Tongue (tissue), 2 donors: ENCODE data around the gene ITGA7. TPM values are rescaled to one million over a fixed set of nuclear protein-coding genes. Genes with fewer than 3 reads are reported as not detected.

Experiments used
- DNase-seq: peaks from one replicate; pipeline ENCODE4 v3.0.0-alpha.2; 2015
- total RNA-seq: library from RNA; depleted of rRNA; stranded (reverse); fragments of >200 nt; gene quantifications from one replicate; pipeline ENCODE4 v1.2.3, GENCODE V29; 2014

Gene ITGA7
- total RNA-seq, 1 donor from 2014 or later: 278 TPM

DNA sequence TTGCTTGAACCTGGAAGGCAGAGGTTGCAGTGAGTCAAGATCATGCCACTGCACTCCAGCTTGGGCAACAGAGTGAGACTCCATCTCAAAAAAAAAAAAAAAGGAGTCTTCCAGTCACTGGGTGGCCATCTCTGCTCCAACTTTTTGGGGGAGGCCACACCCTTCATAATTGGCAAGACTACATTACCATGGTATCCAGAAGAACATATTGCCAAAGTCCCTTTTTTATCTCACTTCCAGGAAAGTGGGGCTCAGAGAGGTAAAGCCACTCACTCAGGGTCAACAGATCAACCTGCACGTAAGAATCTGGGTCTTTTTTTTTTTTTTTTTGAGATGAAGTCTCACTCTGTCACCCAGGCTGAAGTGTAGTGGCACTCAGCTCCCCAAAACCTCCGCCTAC is 26.2 kb upstream of the ITGA7 start:
- no peak for DNase-seq

DNA sequence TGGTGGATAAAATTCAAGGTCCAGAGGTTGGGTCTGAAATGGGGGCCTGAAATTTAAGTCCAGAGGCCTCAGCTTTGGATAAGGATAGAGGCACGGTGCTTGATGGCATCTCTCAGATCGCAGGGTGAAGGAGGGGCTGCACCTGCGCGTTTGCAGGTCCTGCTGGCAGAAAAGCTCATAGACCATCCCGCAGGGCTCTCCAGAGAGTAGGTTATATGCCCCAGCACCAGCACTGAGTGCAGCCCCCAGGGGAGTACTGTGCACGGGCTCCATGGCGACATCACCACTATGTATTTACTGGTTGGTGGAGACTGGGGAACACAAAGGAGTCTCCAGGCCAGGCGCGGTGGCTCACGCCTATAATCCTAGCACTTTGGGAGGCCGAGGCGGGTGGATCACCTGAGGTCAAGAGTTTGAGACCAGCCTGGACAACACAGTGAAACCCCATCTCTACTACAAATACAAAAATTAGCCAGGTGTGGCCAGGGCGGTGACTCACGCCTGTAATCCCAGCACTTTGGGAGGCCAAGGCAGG is 25.4 kb upstream of the ITGA7 start:
- no peak for DNase-seq

DNA sequence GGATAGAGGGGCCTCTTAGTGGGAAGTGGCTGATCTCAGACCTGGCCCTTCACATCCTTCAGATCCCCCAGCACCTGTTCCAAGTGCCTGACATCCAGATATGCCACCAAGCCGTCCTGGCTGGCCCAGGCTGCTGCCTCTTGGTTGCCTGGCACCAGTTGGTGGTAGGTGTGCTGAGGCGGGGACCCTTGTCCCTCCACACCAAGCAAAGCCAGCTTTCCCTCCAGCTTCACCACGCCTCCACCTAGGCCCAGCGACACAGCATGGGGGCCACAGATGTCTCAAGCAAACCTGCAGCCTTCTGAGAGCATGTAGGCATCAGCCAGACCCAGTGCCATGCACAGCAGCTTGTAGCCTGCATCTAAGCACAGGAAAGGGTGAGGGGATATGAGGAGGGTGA is 24.6 kb upstream of the ITGA7 start:
- DNase-seq: no peak

DNA sequence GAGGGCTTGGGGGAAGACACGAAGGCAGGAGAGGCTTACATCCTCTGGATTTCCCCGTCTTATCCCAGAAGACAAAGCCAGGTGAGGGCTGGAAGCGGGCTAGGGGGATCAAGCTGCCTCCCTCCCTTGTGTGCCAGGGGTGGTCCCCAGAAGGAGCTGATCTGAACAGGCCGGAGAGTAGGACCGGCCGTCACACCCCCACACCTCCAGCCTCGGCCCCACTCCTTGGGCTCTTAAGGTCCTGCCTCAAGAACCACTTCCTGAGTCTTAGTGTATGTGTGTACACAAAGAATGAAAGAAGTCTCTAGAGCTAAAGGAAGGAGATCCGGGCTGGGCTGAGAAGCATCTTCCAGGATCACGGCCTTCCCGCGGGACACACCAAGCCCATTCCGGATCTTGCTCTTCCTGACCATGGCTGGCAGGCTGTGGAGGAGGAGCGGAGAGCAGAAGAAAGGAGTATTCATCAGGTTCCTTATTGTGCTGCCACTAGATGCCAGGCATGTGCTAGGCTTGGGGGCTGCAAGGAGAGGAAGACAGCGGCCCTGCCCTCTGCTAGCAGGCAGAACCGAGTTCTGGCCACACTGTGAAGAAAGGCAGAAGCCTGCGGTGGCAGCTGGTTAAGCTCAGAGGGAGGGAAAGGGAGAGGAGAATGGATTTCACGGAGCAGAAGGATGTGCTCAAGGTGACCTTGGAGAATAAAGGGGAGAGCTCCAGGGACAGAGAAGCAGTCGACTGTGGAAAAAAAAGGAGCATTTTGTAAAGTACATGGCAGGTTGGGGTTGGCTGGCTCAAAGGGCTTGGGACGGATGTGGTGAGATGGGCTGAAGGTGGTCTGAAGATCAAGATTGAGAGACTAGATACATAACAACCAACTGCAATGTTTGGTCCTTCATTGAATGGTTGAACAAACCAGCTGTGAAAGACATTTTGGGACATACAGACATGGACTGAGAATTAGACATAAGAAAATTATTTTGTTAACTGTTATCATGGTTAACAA is 22.4 kb upstream of the ITGA7 start:
- DNase-seq: peak; percentile 80

DNA sequence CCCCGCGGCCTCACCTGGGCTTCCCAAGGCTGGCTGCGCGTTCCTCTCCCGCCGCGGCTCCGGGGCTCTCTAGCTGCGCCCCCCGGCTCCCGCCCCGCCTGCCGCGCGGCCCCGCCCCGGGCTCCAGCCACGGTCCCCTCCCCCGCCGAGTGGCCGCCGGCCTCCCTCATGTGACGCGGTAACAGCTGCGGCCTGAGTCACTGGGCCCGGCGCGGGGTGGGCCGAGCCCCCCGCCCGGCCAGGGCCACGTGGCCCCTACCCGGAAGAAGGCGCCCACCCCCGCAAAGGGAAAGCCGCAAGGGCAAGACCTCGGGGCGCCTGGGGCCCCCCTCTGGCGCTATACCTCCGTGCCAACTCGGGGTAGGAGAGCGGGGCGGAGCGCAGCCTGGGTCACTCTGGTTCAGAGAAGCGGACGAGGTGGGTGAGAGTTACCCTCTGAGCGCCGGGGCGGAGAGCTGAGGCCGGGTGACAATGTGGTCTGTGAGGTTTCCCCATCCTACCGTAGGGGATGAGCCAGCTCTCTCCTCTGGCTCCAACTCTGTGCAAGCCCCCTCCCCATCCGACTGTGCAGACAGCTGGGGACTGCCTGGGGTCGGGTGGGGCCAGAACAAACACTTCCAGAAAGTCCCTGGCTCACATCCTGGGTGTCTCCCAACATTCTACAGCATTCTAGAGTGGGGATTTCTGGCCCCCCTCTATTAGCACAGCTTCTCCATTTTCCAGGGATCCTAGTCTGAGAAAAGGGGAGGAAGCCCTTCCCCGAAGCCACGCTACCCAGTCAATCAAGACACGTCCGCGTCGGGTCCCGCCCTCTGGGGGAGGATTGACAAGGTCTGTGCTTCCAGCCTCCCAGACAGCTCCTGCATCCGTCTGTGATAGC is 21.5 kb upstream of the ITGA7 start, which contains the start of gene CD63:
Gene CD63 (minus strand): TSS at position 71 of the 880 bp plus-strand sequence. CDS start 668 bp downstream, outside the sequence.
- peak; percentile 98 for DNase-seq

DNA sequence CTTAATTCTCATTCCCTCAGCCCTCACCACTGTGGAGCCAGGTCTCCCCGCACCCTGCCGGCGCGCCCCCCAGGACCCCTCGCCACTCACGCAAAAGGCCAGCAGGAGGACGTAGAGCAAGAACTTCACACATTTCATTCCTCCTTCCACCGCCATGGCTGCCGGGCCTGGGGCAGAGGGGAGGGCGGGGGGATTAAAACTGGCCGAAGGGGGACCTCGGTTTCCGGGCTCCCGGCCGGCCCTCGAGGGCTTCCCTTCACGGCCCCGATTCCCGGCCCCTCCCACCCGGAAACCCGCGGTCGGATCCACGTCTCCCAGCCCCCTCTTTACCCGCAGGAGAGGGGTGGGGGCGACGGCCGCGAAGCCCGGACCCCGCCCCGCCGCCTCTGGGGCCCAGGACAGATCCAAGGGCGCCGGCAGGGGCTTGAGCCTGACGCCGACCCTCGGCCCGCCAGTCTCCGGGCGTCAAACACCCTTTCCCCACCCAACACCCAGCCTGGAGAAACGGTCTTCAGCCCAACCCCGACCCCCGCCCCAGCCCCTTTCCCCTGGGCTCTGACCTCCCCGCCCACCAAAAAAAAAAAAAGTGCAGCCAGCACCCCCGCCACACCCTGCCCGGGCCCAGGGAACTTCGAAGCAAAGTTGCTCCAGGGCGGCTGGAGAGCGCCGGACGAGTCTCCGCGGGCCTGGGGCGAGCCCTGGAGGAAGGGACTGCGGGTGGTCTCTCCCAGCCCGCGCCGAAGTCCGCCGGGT is 20.7 kb upstream of the ITGA7 start:
- DNase-seq: peak; percentile 89

DNA sequence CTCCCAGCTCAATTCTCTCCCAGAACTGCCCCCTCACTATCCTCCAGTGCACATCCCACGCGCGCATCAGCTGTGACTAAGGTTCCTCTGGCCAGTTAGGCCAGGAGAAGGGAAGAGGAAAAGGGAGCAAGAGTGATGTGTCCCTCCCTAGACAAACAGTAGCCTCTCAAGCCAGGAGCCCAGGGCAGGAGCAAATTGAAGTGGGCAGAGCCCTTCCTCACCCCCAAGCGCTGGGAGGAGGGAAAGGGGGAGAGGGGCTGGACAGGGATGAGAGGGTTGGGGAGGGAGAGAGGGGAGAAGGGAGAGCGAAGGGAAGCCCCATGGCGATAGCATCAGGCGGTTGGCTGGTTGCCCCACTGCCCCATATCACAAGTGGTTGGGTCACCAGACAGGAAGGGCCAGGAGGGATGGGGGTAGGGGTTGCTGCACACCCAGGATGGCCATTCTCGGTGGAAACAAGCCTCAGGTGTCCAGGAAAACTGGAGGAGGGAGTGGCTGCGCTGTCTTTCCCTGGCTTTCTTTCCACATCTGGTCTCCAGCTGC is 20.0 kb upstream of the ITGA7 start:
- no peak for DNase-seq

DNA sequence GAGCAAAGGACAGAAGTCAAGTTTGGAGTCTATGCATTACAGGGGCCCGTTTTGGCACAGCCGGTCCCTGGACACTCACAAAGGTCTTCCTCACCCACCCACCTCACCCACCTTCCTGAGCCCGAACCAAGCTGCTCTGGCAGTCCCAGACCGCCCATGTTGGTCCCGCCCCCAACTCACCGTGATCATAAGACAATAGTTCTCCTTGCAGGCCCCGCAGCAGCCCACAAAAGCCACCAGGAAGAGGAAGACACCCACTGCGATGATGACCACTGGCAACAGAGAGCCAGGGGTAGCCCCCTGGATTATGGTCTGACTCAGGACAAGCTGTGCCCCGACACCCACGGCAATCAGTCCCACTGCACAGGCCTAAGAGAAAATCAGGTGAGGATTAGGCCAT is 19.3 kb upstream of the ITGA7 start:
- DNase-seq: no peak

DNA sequence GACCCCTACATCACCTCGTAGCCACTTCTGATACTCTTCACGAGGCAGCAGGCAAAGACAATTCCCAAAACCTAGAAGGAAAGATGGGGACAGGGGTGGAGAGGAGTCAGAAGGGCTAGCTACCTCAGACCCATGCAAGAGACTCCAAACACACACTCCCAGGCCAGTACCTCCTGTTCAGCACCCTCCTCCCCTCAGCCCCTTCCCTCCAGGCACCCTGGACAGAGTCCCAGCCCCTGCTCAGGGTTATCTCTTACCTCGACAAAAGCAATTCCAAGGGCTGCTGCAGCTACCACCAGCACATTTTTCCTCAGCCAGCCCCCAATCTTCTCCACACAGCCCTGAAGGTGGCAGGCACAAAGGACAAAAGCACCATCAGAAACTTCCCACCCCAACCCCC is 17.9 kb upstream of the ITGA7 start:
- no peak for DNase-seq

DNA sequence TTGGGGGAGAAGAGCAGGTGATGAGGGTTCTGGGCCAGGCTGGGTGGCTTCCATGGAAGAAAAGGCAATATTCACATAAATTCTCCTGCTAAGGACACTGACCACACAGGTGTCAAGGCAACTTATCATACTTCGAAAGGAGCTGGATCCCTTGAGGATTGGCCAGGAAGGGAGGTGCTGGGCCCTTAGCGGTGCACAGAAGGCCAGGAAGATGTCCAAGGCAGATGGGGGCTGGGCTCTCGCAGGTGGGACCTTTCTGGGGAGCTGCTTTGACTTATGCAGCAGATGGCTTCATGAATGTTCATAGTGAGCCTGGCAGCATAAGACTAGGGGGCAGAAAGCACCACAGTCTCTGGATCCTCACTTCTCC is 17.2 kb upstream of the ITGA7 start:
- no peak for DNase-seq

DNA sequence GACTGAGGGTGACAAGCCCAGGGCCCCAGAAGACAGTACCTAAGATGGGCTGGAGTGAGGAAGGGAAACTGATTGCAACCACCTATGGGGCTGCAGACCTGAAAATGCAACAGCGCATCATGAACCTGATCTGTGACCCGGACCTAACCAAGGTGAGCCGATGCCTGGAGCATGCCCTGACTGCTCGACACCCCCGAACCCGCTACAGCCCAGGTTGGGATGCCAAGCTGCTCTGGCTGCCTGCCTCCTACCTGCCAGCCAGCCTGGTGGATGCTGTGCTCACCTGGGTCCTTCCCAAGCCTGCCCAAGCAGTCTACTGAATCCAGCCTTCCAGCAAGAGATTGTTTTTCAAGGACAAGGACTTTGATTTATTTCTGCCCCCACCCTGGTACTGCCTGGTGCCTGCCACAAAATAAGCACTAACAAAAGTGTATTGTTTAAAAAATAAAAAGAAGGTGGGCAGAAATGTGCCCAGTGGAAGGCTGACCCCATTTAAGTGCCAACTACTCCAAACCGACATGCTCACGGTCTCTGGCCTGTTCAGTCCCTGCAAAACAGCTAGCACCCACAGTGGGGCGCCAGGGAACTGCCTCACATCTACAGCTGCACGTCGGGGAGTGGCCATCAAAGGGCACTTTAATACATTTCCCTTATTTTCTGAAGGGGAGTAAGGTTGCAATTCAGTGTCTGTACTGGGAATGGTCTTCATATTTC is 16.7 kb upstream of the ITGA7 start:
- DNase-seq: peak; percentile 74

DNA sequence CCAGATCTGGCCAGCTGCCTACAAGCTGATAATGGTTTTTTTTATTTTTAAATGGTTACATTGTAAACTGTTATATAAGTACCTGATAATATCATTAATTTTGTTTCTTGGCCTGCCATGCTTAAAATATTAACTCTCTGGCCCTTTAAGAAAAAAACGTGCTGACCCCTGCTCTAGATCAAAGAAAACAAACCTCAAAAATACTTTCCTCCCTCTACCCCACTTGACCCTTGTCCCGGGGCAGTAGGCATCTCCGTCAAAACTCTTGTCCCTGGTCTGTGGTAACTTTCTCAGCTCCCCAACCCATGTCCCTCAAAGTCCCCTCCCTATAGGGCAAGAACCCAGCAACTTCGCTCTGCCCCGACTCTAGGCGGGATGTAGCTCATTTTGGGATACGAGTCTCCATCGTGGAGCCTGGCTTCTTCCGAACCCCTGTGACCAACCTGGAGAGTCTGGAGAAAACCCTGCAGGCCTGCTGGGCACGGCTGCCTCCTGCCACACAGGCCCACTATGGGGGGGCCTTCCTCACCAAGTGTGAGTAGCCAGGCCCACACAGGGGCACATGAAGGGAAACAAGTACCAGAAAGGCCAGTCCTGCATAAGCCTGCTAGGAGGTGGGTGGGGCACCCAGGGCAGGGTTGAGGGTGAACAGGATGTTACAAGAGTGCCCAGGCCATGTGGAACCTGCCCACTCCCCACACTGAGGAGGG is 16.0 kb upstream of the ITGA7 start:
- DNase-seq: no peak

DNA sequence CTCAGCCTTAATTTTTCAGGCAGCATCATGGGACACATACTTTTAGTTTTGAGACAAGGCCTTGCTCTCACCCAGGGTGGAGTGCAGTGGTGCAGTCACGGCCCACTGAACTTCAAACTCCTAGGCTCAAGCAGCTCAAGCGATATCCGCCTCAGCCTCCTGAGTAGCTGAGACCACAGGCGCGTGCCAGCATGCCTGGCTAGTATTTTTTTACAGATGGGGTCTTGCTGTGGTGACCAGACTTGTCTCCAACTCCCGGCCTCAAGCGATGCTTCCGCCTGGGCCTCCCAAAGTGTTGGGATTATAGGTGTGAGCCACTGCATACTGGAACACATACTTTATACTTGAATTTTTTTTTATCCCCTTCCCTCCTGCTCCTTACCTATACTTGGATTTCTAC is 15.2 kb upstream of the ITGA7 start:
- DNase-seq: no peak

DNA sequence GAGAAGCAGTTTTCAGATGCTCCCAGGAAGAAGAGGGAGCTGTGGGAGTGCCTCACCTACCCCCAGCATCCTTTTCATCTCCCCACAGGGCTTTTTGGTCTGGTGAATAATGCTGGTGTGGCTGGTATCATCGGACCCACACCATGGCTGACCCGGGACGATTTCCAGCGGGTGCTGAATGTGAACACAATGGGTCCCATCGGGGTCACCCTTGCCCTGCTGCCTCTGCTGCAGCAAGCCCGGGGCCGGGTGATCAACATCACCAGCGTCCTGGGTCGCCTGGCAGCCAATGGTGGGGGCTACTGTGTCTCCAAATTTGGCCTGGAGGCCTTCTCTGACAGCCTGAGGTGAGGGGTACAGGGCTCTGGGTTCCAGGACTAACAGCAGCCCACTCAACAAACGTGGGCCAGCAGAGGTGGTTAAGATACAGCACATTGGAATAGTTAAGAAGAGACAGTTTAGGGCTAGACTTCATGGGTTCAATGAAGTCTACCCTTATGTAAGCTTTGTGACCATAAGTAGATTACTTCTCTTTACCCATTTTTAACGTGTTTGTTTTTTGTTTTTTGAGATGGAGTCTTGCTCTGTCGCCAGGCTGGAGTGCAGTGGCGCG is 14.0 kb upstream of the ITGA7 start:
- no peak for DNase-seq

DNA sequence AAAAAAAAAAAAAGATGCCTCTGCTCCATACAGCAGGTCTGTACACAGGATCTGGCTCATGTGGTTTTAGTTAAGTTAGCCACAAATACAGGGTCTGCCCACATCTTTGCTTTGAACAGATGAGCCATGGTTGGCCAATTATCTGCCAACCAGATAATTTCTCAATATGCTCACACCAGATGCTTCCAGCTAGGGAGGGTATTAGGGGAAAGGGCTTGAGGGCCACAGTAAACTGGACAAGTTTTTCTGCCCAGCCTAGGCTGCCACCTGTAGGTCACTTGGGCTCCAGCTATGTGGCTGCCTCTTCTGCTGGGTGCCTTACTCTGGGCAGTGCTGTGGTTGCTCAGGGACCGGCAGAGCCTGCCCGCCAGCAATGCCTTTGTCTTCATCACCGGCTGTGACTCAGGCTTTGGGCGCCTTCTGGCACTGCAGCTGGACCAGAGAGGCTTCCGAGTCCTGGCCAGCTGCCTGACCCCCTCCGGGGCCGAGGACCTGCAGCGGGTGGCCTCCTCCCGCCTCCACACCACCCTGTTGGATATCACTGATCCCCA is 13.3 kb upstream of the ITGA7 start:
- peak; percentile 68 for DNase-seq

DNA sequence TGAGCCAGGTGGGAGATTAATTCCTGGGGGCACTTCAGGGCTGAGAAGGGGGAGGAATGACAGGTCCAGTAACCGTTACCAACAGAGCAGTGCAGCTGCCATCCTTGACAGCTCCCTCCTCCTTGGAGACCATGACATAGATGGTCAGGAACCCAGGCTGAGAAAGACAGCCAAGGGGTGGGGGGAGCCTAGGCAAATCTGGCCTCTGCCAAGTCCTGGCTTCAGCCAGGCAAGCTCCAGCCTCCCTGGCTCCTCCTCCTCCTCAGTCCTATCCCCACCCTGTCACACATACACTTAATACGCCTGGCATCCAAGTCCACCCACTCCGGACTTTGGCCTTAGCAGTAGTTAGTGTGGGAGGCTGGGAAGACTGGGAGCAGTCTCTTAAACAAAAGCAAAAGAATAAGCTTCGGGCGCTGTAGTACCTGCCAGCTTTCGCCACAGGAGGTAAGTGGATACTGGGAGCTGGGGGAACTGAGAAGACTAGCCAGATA is 12.4 kb upstream of the ITGA7 start, which contains the start of gene RDH5:
Gene RDH5 (plus strand): TSS at position 323 of the 494 bp plus-strand sequence. CDS start 792 bp downstream, outside the sequence.
- peak; percentile 92 for DNase-seq

DNA sequence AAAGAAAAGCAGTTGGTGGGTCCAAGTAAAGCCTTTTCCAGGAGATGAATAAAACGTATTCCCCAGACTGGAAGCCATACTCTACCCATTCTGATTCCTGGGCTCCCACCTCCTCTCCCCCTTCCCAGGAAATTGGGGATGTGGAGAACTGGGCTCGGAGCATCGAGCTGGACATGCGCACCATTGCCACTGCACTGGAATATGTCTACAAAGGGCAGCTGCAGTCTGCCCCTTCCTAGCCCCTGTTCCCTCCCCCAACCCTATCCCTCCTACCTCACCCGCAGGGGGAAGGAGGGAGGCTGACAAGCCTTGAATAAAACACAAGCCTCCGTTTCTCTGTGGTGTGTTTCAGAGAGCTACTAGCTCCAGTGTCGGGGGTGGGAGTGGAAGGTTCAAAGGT is 11.7 kb upstream of the ITGA7 start:
- DNase-seq: no peak

DNA sequence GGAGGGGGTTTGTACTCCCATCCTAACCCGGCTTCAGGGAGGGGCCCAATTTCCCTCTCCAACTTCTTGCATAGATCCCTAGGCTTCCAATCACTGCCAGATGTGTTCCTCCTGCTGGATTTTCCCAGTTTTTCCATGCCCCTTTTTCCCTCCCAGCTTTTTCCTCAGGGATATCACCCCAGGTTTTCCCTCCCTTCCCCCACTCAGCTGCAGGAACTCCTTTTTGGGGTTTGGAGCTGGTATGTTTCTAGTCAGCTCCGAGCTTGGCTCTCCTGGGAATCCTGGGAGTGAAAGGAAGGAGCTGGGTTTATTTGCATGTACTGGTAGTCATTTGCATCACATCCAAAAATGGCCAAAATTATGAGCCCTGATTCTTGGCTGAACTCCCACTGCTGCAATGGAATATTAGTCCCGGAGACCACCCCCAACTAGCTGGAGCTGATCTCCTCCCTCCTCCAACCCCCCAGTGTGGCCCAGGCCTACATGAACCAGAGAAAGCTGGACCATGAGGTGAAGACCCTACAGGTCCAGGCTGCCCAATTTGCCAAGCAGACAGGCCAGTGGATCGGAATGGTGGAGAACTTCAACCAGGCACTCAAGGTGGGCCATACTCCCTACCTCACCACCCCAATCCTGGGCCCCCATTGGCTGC is 11.0 kb upstream of the ITGA7 start:
- DNase-seq: peak; percentile 43

DNA sequence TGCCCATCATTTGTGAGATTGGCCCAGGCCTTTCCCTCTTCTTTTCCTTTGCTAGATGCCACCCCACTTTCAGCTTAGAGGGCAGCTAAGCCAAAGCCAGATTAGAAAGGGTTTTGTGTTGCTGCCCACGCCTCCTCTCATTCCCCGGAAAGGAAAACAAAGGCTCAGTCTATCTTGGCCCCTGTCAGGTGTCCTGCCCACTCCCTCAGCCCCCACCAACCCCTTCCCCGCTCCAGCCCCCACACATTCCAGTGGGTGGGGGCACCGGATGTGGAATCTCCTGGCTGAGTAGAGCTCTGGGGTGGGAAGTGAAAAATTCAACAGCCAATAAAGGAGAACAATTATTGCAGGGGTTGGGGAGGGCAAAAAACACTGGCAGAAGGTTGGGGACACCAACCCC is 10.3 kb upstream of the ITGA7 start:
- peak; percentile 73 for DNase-seq
